ENCODE data around the gene ONECUT1.
A peak's percentile ranks its signal among the peaks of the same experiment; 100 is the strongest.

ONECUT1 gene

GRCh38 chr15:52798529-52799101, 8.5 kb upstream of the ONECUT1 start:
- Histone ChIP-seq H3K36me3 (no peaks in the 10 kb centered on the region), H3K4me3 (ENCODE audit: low read depth, low read length) (no peak overlapping the region), H3K27me3 (peaks cover 100% of the 10 kb centered on the region), H3K9me3 (no peaks in the 10 kb centered on the region), H3K4me1 (no peaks in the 10 kb centered on the region)
- no peak for DNase-seq
- 0 out of 2 replicates have a peak, but pooled peaks have one; percentile 4 for TF ChIP-seq CTCF (IDR thresholded peaks at IDR 0.05; ENCODE audit: low read depth, low read length)

- no peaks in the 10 kb centered on the region for H3K9me3 ChIP-seq
- H3K36me3 ChIP-seq, result no peaks in the 10 kb centered on the region
- no peak for TF ChIP-seq CTCF (IDR thresholded peaks at IDR 0.05; ENCODE audit: low read depth, low read length)
- no peak overlapping the region for H3K4me3 ChIP-seq (ENCODE audit: low read depth, low read length)
- no peak for DNase-seq
- peaks cover 100% of the 10 kb centered on the region for H3K27me3 ChIP-seq
- H3K4me1 ChIP-seq, result no peaks in the 10 kb centered on the region
Measured at GRCh38 chr15:52797625-52798501, 7.7 kb upstream of the ONECUT1 start.

GRCh38 chr15:52796753-52797520, 6.8 kb upstream of the ONECUT1 start:
- H3K4me1 ChIP-seq, result no peaks in the 10 kb centered on the region
- no peak for DNase-seq
- no peak overlapping the region for H3K4me3 ChIP-seq (ENCODE audit: low read depth, low read length)
- no peak for TF ChIP-seq CTCF (IDR thresholded peaks at IDR 0.05; ENCODE audit: low read depth, low read length)
- no peaks in the 10 kb centered on the region for H3K9me3 ChIP-seq
- no peaks in the 10 kb centered on the region for H3K36me3 ChIP-seq
- H3K27me3 ChIP-seq, result peaks cover 100% of the 10 kb centered on the region

- no peaks in the 10 kb centered on the region for H3K4me1 ChIP-seq
- H3K36me3 ChIP-seq, result no peaks in the 10 kb centered on the region
- H3K4me3 ChIP-seq (ENCODE audit: low read depth, low read length), result no peak overlapping the region
- no peaks in the 10 kb centered on the region for H3K9me3 ChIP-seq
- DNase-seq, result no peak
- peaks cover 100% of the 10 kb centered on the region for H3K27me3 ChIP-seq
- TF ChIP-seq CTCF (IDR thresholded peaks at IDR 0.05; ENCODE audit: low read depth, low read length), result no peak
Measured at GRCh38 chr15:52796228-52796521, 6.0 kb upstream of the ONECUT1 start.

- Histone ChIP-seq H3K4me1 (no peaks in the 10 kb centered on the region), H3K4me3 (ENCODE audit: low read depth, low read length) (no peak overlapping the region), H3K9me3 (no peaks in the 10 kb centered on the region), H3K36me3 (no peaks in the 10 kb centered on the region), H3K27me3 (peaks cover 100% of the 10 kb centered on the region)
- TF ChIP-seq CTCF (IDR thresholded peaks at IDR 0.05; ENCODE audit: low read depth, low read length), result no peak
- DNase-seq, result no peak
Measured at GRCh38 chr15:52795464-52796227, 5.5 kb upstream of the ONECUT1 start.

Measured in BE2C (cell line).